Esophagus squamous epithelium (tissue), 4 donors: ENCODE results near the gene C3orf22.

ENCODE experiments used
- POLR2A ChIP-seq, 4 donors: fragments of 450-650 bp; IDR thresholded peaks; one replicate each; pipeline ENCODE4 v1.6.1; 2017; ENCODE audit warnings: antibody characterized with exemption in 4 of 4, mild to moderate bottlenecking in 4 of 4, moderate library complexity in 3 of 4
- TF ChIP-seq, protein P1 (sequence below), 6 experiments: fragments of 450-650 bp in 4 of 6; fragments of 200-600 bp in 2 of 6; sonication (generic) in 2 of 6; IDR thresholded peaks; one replicate each; pipeline ENCODE4 v1.5.1; 2016 to 2019; ENCODE audit warnings: antibody characterized with exemption in 6 of 6, mild to moderate bottlenecking in 4 of 6, moderate library complexity in 4 of 6

DNA sequence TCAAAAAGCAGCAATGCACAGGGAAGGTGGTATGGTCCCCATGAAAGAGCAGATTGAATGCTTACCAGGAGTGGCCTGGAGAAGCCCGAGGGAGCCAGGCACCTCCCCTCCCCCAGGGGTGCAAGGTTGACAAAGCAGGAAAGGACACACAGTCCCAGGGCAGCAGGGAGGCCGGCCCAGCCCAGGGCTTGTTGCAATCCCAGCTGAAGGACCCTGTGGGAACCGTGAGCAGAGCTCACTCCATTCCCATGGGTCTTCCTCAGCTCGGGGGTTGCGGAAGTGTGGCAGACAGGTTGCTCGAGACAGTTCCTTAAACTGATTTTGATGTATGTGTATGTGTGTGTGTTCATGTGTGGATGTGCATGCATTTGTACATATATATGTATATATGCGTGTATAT, 57.0 kb downstream of the C3orf22 start:
- TF ChIP-seq, protein P1, sequence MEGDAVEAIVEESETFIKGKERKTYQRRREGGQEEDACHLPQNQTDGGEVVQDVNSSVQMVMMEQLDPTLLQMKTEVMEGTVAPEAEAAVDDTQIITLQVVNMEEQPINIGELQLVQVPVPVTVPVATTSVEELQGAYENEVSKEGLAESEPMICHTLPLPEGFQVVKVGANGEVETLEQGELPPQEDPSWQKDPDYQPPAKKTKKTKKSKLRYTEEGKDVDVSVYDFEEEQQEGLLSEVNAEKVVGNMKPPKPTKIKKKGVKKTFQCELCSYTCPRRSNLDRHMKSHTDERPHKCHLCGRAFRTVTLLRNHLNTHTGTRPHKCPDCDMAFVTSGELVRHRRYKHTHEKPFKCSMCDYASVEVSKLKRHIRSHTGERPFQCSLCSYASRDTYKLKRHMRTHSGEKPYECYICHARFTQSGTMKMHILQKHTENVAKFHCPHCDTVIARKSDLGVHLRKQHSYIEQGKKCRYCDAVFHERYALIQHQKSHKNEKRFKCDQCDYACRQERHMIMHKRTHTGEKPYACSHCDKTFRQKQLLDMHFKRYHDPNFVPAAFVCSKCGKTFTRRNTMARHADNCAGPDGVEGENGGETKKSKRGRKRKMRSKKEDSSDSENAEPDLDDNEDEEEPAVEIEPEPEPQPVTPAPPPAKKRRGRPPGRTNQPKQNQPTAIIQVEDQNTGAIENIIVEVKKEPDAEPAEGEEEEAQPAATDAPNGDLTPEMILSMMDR (IDR thresholded peaks at IDR 0.05), result no peak
- no peak for TF ChIP-seq POLR2A (IDR thresholded peaks at IDR 0.05)
